ENCODE results near the gene CGB3.

GRCh38 chr19:49064768-49065611 is 40.9 kb upstream of the CGB3 start, which contains the start of gene NTF4:
- TF ChIP-seq CTCF (conservative IDR thresholded peaks at IDR 0.05; ENCODE audit: low read depth, low read length) (no peak), POLR2A (IDR thresholded peaks at IDR 0.05; ENCODE audit: low read depth, low read length) (no peak), MAFK (IDR thresholded peaks at IDR 0.05; ENCODE audit: low read depth, low read length) (no peak), MXI1 (IDR thresholded peaks at IDR 0.05; ENCODE audit: borderline replicate concordance, low read depth, low read length) (no peak), CEBPB (IDR thresholded peaks at IDR 0.05; ENCODE audit: low read depth, low read length) (no peak), FOS (IDR thresholded peaks at IDR 0.05; ENCODE audit: low read depth, low read length) (no peak), BHLHE40 (IDR thresholded peaks at IDR 0.05; ENCODE audit: low read depth, low read length) (0 out of 2 replicates have a peak, but pooled peaks have one; percentile 2), MAZ (IDR thresholded peaks at IDR 0.05; ENCODE audit: borderline replicate concordance, low read depth, low read length) (no peak), SMC3 (IDR thresholded peaks at IDR 0.05; ENCODE audit: low read depth, low read length) (no peak), NFE2L2 (IDR thresholded peaks at IDR 0.05; ENCODE audit: low read depth, low read length) (no peak), RCOR1 (IDR thresholded peaks at IDR 0.05; ENCODE audit: insufficient replicate concordance, low read length) (no peak), CHD1 (IDR thresholded peaks at IDR 0.05; ENCODE audit: low read depth, low read length) (no peak)

All from IMR-90 (cell line).